Measurements from ENCODE around the gene ADAR.
A peak's percentile ranks its signal among the peaks of the same experiment; 100 is the strongest.

ADAR gene

GRCh38 chr1:154546264-154547063 lies 61.5 kb downstream of the ADAR start:
- Mint-ChIP-seq H3K36me3 (peaks cover 31% of the 10 kb centered on the region), H3K27ac (no peak overlapping the region), H3K4me3 (no peak overlapping the region), H3K9me3 (no peaks in the 10 kb centered on the region), H3K4me1 (peaks cover 33% of the 10 kb centered on the region)
- ATAC-seq (peak; percentile 79), DNase-seq (ENCODE audit: low spot score in 2 of 2) (peak; percentile 40 to 77)

- Mint-ChIP-seq H3K9me3 (no peaks in the 10 kb centered on the region), H3K4me1 (peaks cover under 1% of the 10 kb centered on the region), H3K36me3 (no peaks in the 10 kb centered on the region), H3K27ac (no peak overlapping the region), H3K4me3 (no peak overlapping the region)
- ATAC-seq = no peak
- DNase-seq (ENCODE audit: low spot score in 2 of 2) = no peak
Observed at GRCh38 chr1:154541231-154541630, 66.8 kb downstream of the ADAR start.

- ATAC-seq = no peak
Observed at GRCh38 chr1:154539486-154540483, 68.2 kb downstream of the ADAR start.

GRCh38 chr1:154536570-154536969 lies 71.4 kb downstream of the ADAR start:
- Mint-ChIP-seq H3K4me1 (no peaks in the 10 kb centered on the region), H3K27ac (no peak overlapping the region), H3K4me3 (no peak overlapping the region), H3K36me3 (no peaks in the 10 kb centered on the region), H3K9me3 (no peaks in the 10 kb centered on the region)
- ATAC-seq = no peak
- DNase-seq (ENCODE audit: low spot score in 2 of 2) = no peak

More at GRCh38 chr1:154539486-154540483, 68.2 kb downstream of the ADAR start:
- Mint-ChIP-seq H3K4me1 (no peaks in the 10 kb centered on the region), H3K9me3 (no peaks in the 10 kb centered on the region), H3K36me3 (no peaks in the 10 kb centered on the region), H3K4me3 (no peak overlapping the region), H3K27ac (no peak overlapping the region)
- DNase-seq (ENCODE audit: low spot score in 2 of 2) = no peak

GRCh38 chr1:154533952-154534844 lies 73.8 kb downstream of the ADAR start:
- H3K27ac Mint-ChIP-seq = no peak overlapping the region
- no peak overlapping the region for H3K4me3 Mint-ChIP-seq
- no peaks in the 10 kb centered on the region for H3K4me1 Mint-ChIP-seq
- no peak for DNase-seq (ENCODE audit: low spot score in 2 of 2)
- no peak for ATAC-seq
- no peaks in the 10 kb centered on the region for H3K9me3 Mint-ChIP-seq
- H3K36me3 Mint-ChIP-seq = no peaks in the 10 kb centered on the region
